ENCODE measurements around the gene CUL4A.

Gene CUL4A

GRCh38 chr13:113176280-113176679 lies 33.1 kb upstream of the CUL4A start:
- no peak for TF ChIP-seq CTCF (IDR thresholded peaks at IDR 0.05; ENCODE audit: unreplicated experiment in 3 of 3)
- no peaks in the 10 kb centered on the region for H3K4me1 Mint-ChIP-seq
- H3K9me3 Mint-ChIP-seq, result no peaks in the 10 kb centered on the region
- H3K36me3 Mint-ChIP-seq (ENCODE audit: low read depth), result peaks cover 69% of the 10 kb centered on the region
- no peak overlapping the region for H3K27ac Mint-ChIP-seq
- H3K4me3 Mint-ChIP-seq, result no peak overlapping the region
- H3K27me3 Mint-ChIP-seq (ENCODE audit: low read depth), result no peaks in the 10 kb centered on the region

GRCh38 chr13:113176822-113177221 lies 32.6 kb upstream of the CUL4A start:
- Mint-ChIP-seq H3K36me3 (ENCODE audit: low read depth) (peaks cover 66% of the 10 kb centered on the region), H3K4me3 (no peak overlapping the region), H3K4me1 (no peaks in the 10 kb centered on the region), H3K27ac (no peak overlapping the region), H3K27me3 (ENCODE audit: low read depth) (no peaks in the 10 kb centered on the region), H3K9me3 (no peaks in the 10 kb centered on the region)
- TF ChIP-seq CTCF (IDR thresholded peaks at IDR 0.05; ENCODE audit: unreplicated experiment in 3 of 3), result no peak

- Mint-ChIP-seq H3K27ac (no peak overlapping the region), H3K27me3 (ENCODE audit: low read depth) (no peaks in the 10 kb centered on the region), H3K4me3 (no peak overlapping the region), H3K36me3 (ENCODE audit: low read depth) (peaks cover 60% of the 10 kb centered on the region), H3K4me1 (no peaks in the 10 kb centered on the region), H3K9me3 (no peaks in the 10 kb centered on the region)
- no peak for TF ChIP-seq CTCF (IDR thresholded peaks at IDR 0.05; ENCODE audit: unreplicated experiment in 3 of 3)
Measured at GRCh38 chr13:113178070-113178895, 31.1 kb upstream of the CUL4A start.

GRCh38 chr13:113178896-113179167 lies 30.6 kb upstream of the CUL4A start:
- H3K36me3 Mint-ChIP-seq (ENCODE audit: low read depth), result peaks cover 66% of the 10 kb centered on the region
- no peaks in the 10 kb centered on the region for H3K4me1 Mint-ChIP-seq
- TF ChIP-seq CTCF (IDR thresholded peaks at IDR 0.05; ENCODE audit: unreplicated experiment in 3 of 3), result no peak
- H3K4me3 Mint-ChIP-seq, result no peak overlapping the region
- H3K9me3 Mint-ChIP-seq, result no peaks in the 10 kb centered on the region
- no peak overlapping the region for H3K27ac Mint-ChIP-seq
- no peaks in the 10 kb centered on the region for H3K27me3 Mint-ChIP-seq (ENCODE audit: low read depth)

- Mint-ChIP-seq H3K27me3 (ENCODE audit: low read depth) (no peaks in the 10 kb centered on the region), H3K36me3 (ENCODE audit: low read depth) (peaks cover 61% of the 10 kb centered on the region), H3K9me3 (no peaks in the 10 kb centered on the region), H3K4me1 (no peaks in the 10 kb centered on the region), H3K27ac (no peak overlapping the region), H3K4me3 (no peak overlapping the region)
- TF ChIP-seq CTCF (IDR thresholded peaks at IDR 0.05; ENCODE audit: unreplicated experiment in 3 of 3), result no peak
Measured at GRCh38 chr13:113179374-113180230, 29.8 kb upstream of the CUL4A start.

Data from nephron (organoid).